ENCODE data around the gene SLC17A5.

The SLC17A5 gene

GRCh38 chr6:73679009-73679408, 25.2 kb upstream of the SLC17A5 start:
- Mint-ChIP-seq H3K4me3 (no peak overlapping the region), H3K27me3 (peaks cover 50% of the 10 kb centered on the region), H3K27ac (no peak overlapping the region), H3K4me1 (peaks cover 12% of the 10 kb centered on the region), H3K9me3 (peaks cover 7 to 21% of the 10 kb centered on the region in 2 donors)
- DNase-seq (no peak), ATAC-seq (no peak)

- H3K9me3 Mint-ChIP-seq = no peaks in the 10 kb centered on the region
- ATAC-seq (peak; percentile 86), DNase-seq (peak; percentile 69 to 71)
- H3K27ac Mint-ChIP-seq = no peak overlapping the region
- H3K4me1 Mint-ChIP-seq = peaks cover 11% of the 10 kb centered on the region
- H3K4me3 Mint-ChIP-seq = no peak overlapping the region
- peaks cover 52% of the 10 kb centered on the region for H3K27me3 Mint-ChIP-seq
These were observed 21.8 kb upstream of the SLC17A5 start for GRCh38 chr6:73675466-73676098.

- no peak for ATAC-seq
- H3K27ac Mint-ChIP-seq = no peak overlapping the region
- no peak for DNase-seq
- H3K4me3 Mint-ChIP-seq = no peak overlapping the region
- peaks cover 48% of the 10 kb centered on the region for H3K27me3 Mint-ChIP-seq
- peaks cover 8% of the 10 kb centered on the region for H3K4me1 Mint-ChIP-seq
- no peaks in the 10 kb centered on the region for H3K9me3 Mint-ChIP-seq
These were observed 18.3 kb upstream of the SLC17A5 start for GRCh38 chr6:73671911-73672685.

GRCh38 chr6:73669005-73669404, 15.2 kb upstream of the SLC17A5 start:
- Mint-ChIP-seq H3K4me3 (no peak overlapping the region), H3K9me3 (no peaks in the 10 kb centered on the region), H3K27ac (no peak overlapping the region), H3K27me3 (peaks cover 32% of the 10 kb centered on the region), H3K4me1 (peaks cover 17% of the 10 kb centered on the region)
- ATAC-seq (no peak), DNase-seq (no peak)

- Mint-ChIP-seq H3K4me3 (no peak overlapping the region), H3K27ac (no peak overlapping the region), H3K4me1 (peaks cover 17% of the 10 kb centered on the region), H3K27me3 (peaks cover 32% of the 10 kb centered on the region), H3K9me3 (no peaks in the 10 kb centered on the region)
- ATAC-seq (peak; percentile 73), DNase-seq (no peak)
These were observed 14.0 kb upstream of the SLC17A5 start for GRCh38 chr6:73667798-73668197.

- no peak overlapping the region for H3K4me3 Mint-ChIP-seq
- H3K27ac Mint-ChIP-seq = no peak overlapping the region
- no peaks in the 10 kb centered on the region for H3K9me3 Mint-ChIP-seq
- H3K4me1 Mint-ChIP-seq = peaks cover 17% of the 10 kb centered on the region
- ATAC-seq (no peak), DNase-seq (no peak)
- peaks cover 19% of the 10 kb centered on the region for H3K27me3 Mint-ChIP-seq
These were observed 12.6 kb upstream of the SLC17A5 start for GRCh38 chr6:73666393-73666792.

GRCh38 chr6:73665686-73666319, 12.0 kb upstream of the SLC17A5 start:
- Mint-ChIP-seq H3K4me3 (no peak overlapping the region), H3K27me3 (peaks cover 13% of the 10 kb centered on the region), H3K27ac (no peak overlapping the region), H3K4me1 (peaks cover 17% of the 10 kb centered on the region), H3K9me3 (no peaks in the 10 kb centered on the region)
- ATAC-seq (peak; percentile 76), DNase-seq (no peak)

GRCh38 chr6:73664701-73665100, 10.9 kb upstream of the SLC17A5 start:
- no peak for DNase-seq
- Mint-ChIP-seq H3K27ac (no peak overlapping the region), H3K9me3 (no peaks in the 10 kb centered on the region), H3K4me3 (no peak overlapping the region), H3K4me1 (peaks cover 17% of the 10 kb centered on the region), H3K27me3 (peaks cover 2% of the 10 kb centered on the region)
- no peak for ATAC-seq

GRCh38 chr6:73657201-73657600, 3.4 kb upstream of the SLC17A5 start:
- Mint-ChIP-seq H3K4me3 (peak overlapping the region in 1 of 2 donors; percentile 19), H3K4me1 (peaks cover 36% of the 10 kb centered on the region)

GRCh38 chr6:73656531-73657145, 2.8 kb upstream of the SLC17A5 start:
- no peak for DNase-seq
- no peak overlapping the region for H3K4me3 Mint-ChIP-seq
- peaks cover 36% of the 10 kb centered on the region for H3K4me1 Mint-ChIP-seq

More at GRCh38 chr6:73657201-73657600, 3.4 kb upstream of the SLC17A5 start:
- Mint-ChIP-seq H3K27ac (peak overlapping the region; percentile 13 to 24), H3K27me3 (no peaks in the 10 kb centered on the region), H3K9me3 (no peaks in the 10 kb centered on the region)
- ATAC-seq (no peak), DNase-seq (peak; percentile 17 to 29)

GRCh38 chr6:73655341-73655917, 1.6 kb upstream of the SLC17A5 start:
- peaks cover 42% of the 10 kb centered on the region for H3K4me1 Mint-ChIP-seq
- peak overlapping the region; percentile 65 to 99 for H3K4me3 Mint-ChIP-seq
- no peaks in the 10 kb centered on the region for H3K27me3 Mint-ChIP-seq
- DNase-seq = no peak
- ATAC-seq = no peak
- peak overlapping the region in 1 of 2 donors; percentile 59 for H3K27ac Mint-ChIP-seq
- no peaks in the 10 kb centered on the region for H3K9me3 Mint-ChIP-seq

More at GRCh38 chr6:73656531-73657145, 2.8 kb upstream of the SLC17A5 start:
- peak overlapping the region in 1 of 2 donors; percentile 13 for H3K27ac Mint-ChIP-seq
- ATAC-seq = no peak
- no peaks in the 10 kb centered on the region for H3K27me3 Mint-ChIP-seq
- no peaks in the 10 kb centered on the region for H3K9me3 Mint-ChIP-seq

- H3K4me3 Mint-ChIP-seq = peak overlapping the region; percentile 96 to 99
- ATAC-seq (peak; percentile 73), DNase-seq (peak; percentile 74 to 77)
- H3K27ac Mint-ChIP-seq = peak overlapping the region; percentile 64 to 91
- H3K4me1 Mint-ChIP-seq = peaks cover 44% of the 10 kb centered on the region
- no peaks in the 10 kb centered on the region for H3K27me3 Mint-ChIP-seq
- no peaks in the 10 kb centered on the region for H3K9me3 Mint-ChIP-seq
These were observed 888 bp downstream of the SLC17A5 start for GRCh38 chr6:73652637-73653570.

GRCh38 chr6:73649783-73650182, 4.0 kb downstream of the SLC17A5 start:
- Mint-ChIP-seq H3K4me1 (peaks cover 31% of the 10 kb centered on the region), H3K27ac (no peak overlapping the region), H3K4me3 (no peak overlapping the region), H3K9me3 (no peaks in the 10 kb centered on the region), H3K27me3 (no peaks in the 10 kb centered on the region)
- DNase-seq (no peak), ATAC-seq (no peak)

- Mint-ChIP-seq H3K27ac (no peak overlapping the region), H3K4me1 (peaks cover 29% of the 10 kb centered on the region)
These were observed 5.6 kb downstream of the SLC17A5 start for GRCh38 chr6:73648166-73648565.

More at GRCh38 chr6:73648166-73648565, 5.6 kb downstream of the SLC17A5 start:
- Mint-ChIP-seq H3K27me3 (no peaks in the 10 kb centered on the region), H3K9me3 (no peaks in the 10 kb centered on the region), H3K4me3 (no peak overlapping the region)
- ATAC-seq = no peak
- DNase-seq = no peak
